Loucy (cell line): ENCODE results near the gene RNF4.

Source experiments
- H2AFZ ChIP-seq: fragments of 200-600 bp; sonication (generic); 2 replicates; pipeline ENCODE4 v1.6.0; 2016; ENCODE audit warnings: antibody characterized with exemption, mild to moderate bottlenecking, low read length, moderate library complexity
- H3F3A ChIP-seq: fragments of 200-600 bp; 2 replicates; pipeline ENCODE4 v1.6.0; 2016; ENCODE audit warnings: antibody characterized with exemption, low read depth, mild to moderate bottlenecking
- H3K27me3 ChIP-seq: fragments of 200-600 bp; sonication (generic); 2 replicates; pipeline ENCODE4 v1.6.1; 2014; ENCODE audit warnings: low read length, mild to moderate bottlenecking; ENCODE audit not compliant: insufficient read depth, poor library complexity, severe bottlenecking
- H3K36me3 ChIP-seq: fragments of 200-600 bp; sonication (generic); 2 replicates; pipeline ENCODE4 v1.6.1; 2016; ENCODE audit warnings: low read length; ENCODE audit not compliant: insufficient read depth
- H3K4me1 ChIP-seq: fragments of 200-600 bp; sonication (generic); 2 replicates; pipeline ENCODE4 v1.5.1; 2014; ENCODE audit warnings: low read length, mild to moderate bottlenecking; ENCODE audit not compliant: insufficient read depth, poor library complexity, severe bottlenecking
- H3K4me2 ChIP-seq: fragments of 200-600 bp; sonication (generic); 2 replicates; pipeline ENCODE4 v1.6.0; 2014; ENCODE audit warnings: antibody characterized with exemption, low read length, low read depth, mild to moderate bottlenecking; ENCODE audit not compliant: poor library complexity, severe bottlenecking
- H3K4me3 ChIP-seq: fragments of 200-600 bp; sonication (generic); 2 replicates; pipeline ENCODE4 v1.5.1; 2014; ENCODE audit warnings: low read length, mild to moderate bottlenecking, mixed read lengths; ENCODE audit not compliant: poor library complexity, severe bottlenecking
- H3K79me2 ChIP-seq: fragments of 200-600 bp; sonication (generic); 2 replicates; pipeline ENCODE4 v1.6.1; 2014; ENCODE audit warnings: low read length; ENCODE audit not compliant: insufficient read depth
- H3K9ac ChIP-seq: fragments of 200-600 bp; sonication (generic); 2 replicates; pipeline ENCODE4 v1.6.0; 2014; ENCODE audit warnings: mild to moderate bottlenecking, low read depth, low read length, moderate library complexity; ENCODE audit not compliant: poor library complexity, severe bottlenecking
- H3K9me2 ChIP-seq: fragments of 200-600 bp; sonication (generic); replicated peaks from 2 replicates; pipeline ENCODE4 v1.6.1; 2016; ENCODE audit warnings: low read depth, low read length, mixed read lengths
- H3K9me3 ChIP-seq: fragments of 200-600 bp; sonication (generic); 2 replicates; pipeline ENCODE4 v1.6.1; 2014; ENCODE audit warnings: mild to moderate bottlenecking, antibody characterized with exemption, low read length, low read depth; ENCODE audit not compliant: insufficient read depth
- H4K20me1 ChIP-seq: fragments of 200-600 bp; sonication (generic); 2 replicates; pipeline ENCODE4 v1.6.0; 2014; ENCODE audit warnings: antibody characterized with exemption, low read length, mild to moderate bottlenecking; ENCODE audit not compliant: insufficient read depth, poor library complexity, severe bottlenecking
- EZH2phosphoT487 ChIP-seq: fragments of 200-600 bp; IDR thresholded peaks from 2 replicates; pipeline ENCODE4 v1.6.1; 2018; ENCODE audit warnings: antibody characterized with exemption, mild to moderate bottlenecking, moderate library complexity, borderline replicate concordance
- TF ChIP-seq, protein P1 (sequence below): fragments of 200-600 bp; sonication (generic); conservative IDR thresholded peaks from 2 replicates; pipeline ENCODE4 v1.5.1; 2014; ENCODE audit warnings: mild to moderate bottlenecking, antibody characterized with exemption, low read length

Gene RNF4

DNA sequence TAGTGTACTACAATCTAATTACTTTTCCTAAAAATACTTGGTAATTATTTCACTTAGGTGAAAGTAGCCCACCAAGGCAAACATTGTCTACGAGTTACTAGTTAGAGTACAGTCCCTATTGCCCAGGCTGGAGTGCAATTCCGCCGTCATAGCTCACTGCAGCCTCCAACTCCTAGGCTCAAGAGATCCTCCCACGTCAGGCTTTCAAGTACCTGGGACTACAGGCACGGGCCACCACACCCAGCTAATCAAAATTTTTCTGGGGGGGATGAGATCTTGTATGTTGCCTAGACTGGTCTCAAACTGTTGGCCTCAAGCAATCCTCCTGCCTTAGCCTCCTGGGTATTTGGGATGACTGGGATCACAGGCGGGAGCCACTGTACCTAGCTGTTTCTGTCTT is 89.4 kb downstream of the RNF4 start:
- Histone ChIP-seq H3K79me2 (peaks cover 99% of the 10 kb centered on the region), H3K4me1 (no peaks in the 10 kb centered on the region), H3K9me2 (no peaks in the 10 kb centered on the region), H4K20me1 (peaks cover 68% of the 10 kb centered on the region), H3K9me3 (no peaks in the 10 kb centered on the region), H3K27me3 (no peaks in the 10 kb centered on the region), H3K4me3 (no peak overlapping the region), H3K36me3 (no peaks in the 10 kb centered on the region), H2AFZ (no peak overlapping the region), H3F3A (no peaks in the 10 kb centered on the region), H3K4me2 (no peak overlapping the region), H3K9ac (no peak overlapping the region)
- TF ChIP-seq, protein P1, sequence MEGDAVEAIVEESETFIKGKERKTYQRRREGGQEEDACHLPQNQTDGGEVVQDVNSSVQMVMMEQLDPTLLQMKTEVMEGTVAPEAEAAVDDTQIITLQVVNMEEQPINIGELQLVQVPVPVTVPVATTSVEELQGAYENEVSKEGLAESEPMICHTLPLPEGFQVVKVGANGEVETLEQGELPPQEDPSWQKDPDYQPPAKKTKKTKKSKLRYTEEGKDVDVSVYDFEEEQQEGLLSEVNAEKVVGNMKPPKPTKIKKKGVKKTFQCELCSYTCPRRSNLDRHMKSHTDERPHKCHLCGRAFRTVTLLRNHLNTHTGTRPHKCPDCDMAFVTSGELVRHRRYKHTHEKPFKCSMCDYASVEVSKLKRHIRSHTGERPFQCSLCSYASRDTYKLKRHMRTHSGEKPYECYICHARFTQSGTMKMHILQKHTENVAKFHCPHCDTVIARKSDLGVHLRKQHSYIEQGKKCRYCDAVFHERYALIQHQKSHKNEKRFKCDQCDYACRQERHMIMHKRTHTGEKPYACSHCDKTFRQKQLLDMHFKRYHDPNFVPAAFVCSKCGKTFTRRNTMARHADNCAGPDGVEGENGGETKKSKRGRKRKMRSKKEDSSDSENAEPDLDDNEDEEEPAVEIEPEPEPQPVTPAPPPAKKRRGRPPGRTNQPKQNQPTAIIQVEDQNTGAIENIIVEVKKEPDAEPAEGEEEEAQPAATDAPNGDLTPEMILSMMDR: no peak
- TF ChIP-seq EZH2phosphoT487: no peak

DNA sequence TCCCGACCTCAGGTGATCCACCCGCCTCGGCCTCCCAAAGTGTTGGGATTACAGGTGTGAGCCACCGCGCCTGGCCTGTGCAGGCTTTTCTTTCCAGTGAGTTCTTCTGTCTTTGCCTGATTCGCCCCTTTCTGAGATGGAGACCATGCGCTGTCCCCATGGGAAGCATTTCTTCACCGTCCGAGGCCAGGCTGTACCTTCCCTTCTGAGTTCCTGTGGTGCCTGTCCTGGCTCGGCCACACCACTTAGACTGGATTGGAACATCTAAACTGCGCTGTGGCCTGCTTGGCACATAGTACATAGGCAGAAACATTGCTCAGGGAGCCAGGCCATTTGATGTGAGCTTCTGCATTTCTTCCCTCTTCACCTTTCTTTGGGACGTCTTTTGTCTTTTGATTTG is 91.3 kb downstream of the RNF4 start:
- no peaks in the 10 kb centered on the region for H3K27me3 ChIP-seq
- H3K9me2 ChIP-seq: no peaks in the 10 kb centered on the region
- TF ChIP-seq, protein P1: no peak
- no peak for TF ChIP-seq EZH2phosphoT487
- H3K4me3 ChIP-seq: no peak overlapping the region
- H3K36me3 ChIP-seq: no peaks in the 10 kb centered on the region
- H3K4me2 ChIP-seq: no peak overlapping the region
- peaks cover 98% of the 10 kb centered on the region for H3K79me2 ChIP-seq
- H3K9me3 ChIP-seq: no peaks in the 10 kb centered on the region
- H2AFZ ChIP-seq: no peak overlapping the region
- H3F3A ChIP-seq: no peaks in the 10 kb centered on the region
- H4K20me1 ChIP-seq: peaks cover 67% of the 10 kb centered on the region
- H3K9ac ChIP-seq: no peak overlapping the region
- H3K4me1 ChIP-seq: no peaks in the 10 kb centered on the region
